GM12801 (cell line): Measurements from ENCODE around the gene ADRA2B.

Experiments used
- CTCF ChIP-seq: IDR thresholded peaks from one replicate; pipeline ENCODE4 v1.5.1; 2011; ENCODE audit warnings: control low read depth; ENCODE audit not compliant: insufficient read length; ENCODE audit errors: extremely low read depth

Gene ADRA2B

GRCh38 chr2:96106991-96107707, 9.2 kb downstream of the ADRA2B start:
- no peak for TF ChIP-seq CTCF

- TF ChIP-seq CTCF, result no peak
Observed at GRCh38 chr2:96105994-96106715, 10.2 kb downstream of the ADRA2B start.

- TF ChIP-seq CTCF, result no peak
Observed at GRCh38 chr2:96105152-96105915, 11.0 kb downstream of the ADRA2B start.

GRCh38 chr2:96104487-96104861, 11.9 kb downstream of the ADRA2B start:
- TF ChIP-seq CTCF, result no peak

GRCh38 chr2:96103761-96104486, 12.4 kb downstream of the ADRA2B start:
- TF ChIP-seq CTCF, result no peak

GRCh38 chr2:96103187-96103601, 13.2 kb downstream of the ADRA2B start:
- no peak for TF ChIP-seq CTCF
